HG03439 (cell line): ENCODE data around the gene MRPS22.

ENCODE experiments used
- ATAC-seq: cut with Tn5 transposase; IDR thresholded peaks from one replicate; pipeline ENCODE4 v1.9.1; 2021; ENCODE audit warnings: mild to moderate bottlenecking, moderate library complexity; ENCODE audit not compliant: unreplicated experiment

MRPS22 gene

DNA sequence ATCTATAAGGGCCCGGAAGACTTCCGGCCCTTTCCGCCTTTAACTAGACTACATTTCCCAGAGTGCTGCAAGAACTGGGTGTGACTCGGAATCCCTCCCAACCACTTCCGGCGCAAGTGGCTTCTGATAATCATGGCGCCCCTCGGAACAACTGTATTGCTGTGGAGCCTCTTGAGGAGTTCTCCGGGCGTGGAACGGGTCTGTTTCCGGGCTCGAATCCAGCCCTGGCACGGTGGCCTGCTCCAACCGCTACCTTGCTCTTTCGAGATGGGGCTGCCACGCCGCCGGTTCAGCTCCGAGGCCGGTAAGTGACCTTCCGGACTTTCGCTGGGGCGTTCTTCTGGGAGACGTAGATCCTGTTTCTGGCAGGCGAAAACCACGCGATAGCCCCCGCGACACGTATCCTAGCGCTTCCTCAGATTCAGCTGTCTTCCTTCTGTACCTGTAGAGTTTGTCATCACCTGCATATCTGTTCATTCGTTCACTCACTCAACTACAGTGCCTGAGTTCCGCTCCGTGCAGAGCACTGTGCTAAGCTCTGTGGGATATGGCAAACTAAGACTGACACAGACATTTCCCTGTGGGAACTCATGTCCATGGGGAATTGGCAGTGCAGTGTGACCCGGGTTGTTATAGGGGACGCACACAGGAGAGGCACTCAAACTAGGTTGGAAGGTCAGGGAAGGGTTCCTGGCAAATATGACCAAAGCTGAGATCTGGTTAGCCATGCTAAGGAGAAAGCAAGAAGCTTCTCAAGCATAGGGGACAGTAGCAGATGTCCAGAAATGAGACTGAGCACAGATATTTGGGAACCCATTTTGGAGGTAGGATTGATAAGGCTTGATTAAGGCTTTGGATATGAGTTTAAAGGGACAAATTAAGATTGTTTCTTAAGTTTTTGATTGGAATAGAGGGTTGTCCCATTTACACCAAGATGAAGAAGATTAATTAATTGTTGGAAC is at the start of gene MRPS22:
TSS of gene MRPS22 (plus strand) at position 126 of the 962 bp plus-strand sequence. CDS start at position 133, 7 bp downstream.
- ATAC-seq: peak; percentile 96

DNA sequence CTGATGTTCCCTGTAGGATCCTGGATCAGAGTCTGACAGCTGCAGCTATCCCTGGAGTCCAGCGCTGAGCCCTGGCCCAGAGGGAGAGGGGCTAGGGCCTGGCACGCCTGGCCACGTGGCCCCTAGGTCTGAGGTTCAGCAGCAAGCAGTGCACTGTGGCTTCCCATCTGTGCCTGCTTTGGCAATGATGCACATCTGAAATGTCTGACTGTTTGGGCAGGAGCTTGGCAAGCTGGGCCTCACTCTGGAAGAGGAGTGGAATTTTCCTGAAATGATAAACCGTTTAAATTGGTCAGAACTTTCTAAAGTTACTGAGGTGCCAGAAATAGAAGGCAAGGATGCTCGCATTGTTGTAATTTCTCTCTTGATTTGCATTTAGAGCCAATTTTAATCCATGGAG is 48.8 kb upstream of the MRPS22 start:
- no peak for ATAC-seq

DNA sequence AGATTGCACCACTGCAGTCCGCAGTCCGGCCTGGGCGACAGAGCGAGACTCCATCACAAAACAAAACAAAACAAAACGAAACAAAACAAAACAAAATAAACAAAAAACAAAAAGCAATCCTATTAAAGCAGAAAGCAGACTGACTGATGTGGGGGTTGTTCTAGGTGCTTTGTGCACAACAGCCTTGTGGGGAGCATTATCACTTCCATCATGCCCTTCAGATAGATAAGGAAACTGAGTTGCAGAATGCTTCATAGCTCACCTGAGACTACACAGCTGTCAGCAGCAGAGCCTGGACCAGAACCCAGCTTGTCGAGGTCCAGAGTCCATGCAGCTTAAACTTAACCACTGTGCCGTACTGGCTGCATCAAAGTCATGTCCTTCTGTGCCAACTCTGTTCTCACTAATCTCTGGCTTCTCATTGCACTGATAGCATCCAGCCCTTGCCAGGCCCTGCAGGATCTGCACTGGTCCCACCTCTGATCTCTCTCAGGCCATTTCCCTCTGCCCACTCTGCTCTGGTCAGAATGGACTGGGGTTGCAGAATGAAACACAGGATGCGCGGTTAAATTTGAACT is 47.6 kb upstream of the MRPS22 start:
- no peak for ATAC-seq

DNA sequence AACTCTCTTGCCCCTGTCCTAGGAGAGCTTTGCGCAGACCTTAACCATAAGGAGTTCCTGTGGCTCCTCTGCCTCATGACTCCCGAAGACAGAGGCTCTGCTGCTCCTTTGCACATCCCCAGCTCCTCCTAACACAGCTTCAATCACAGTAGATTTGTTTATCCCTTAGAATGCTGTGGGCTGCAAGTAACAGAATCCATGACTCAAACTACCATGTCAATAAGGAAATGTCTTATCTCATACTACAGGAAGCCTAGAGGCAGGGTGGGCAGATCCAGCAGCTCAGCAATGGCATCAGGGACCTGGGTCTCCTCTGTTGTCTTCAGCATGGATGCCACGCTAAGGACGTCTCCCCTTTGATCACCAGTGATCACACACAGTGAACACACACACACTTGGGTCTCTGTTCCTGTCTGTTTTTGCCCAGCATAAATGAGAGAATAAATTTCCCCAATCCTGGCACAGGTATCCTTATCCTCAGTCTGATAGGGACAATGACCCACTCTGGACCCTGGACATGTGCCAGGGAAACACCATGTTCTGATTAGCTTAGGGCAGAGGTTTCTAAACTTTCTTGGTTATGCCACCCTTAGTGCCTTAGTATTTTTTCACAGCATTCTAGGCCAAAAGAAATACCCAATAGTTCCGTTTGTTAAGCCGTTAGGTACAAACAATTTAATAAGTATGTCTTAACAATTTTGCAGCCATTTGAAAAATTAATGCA is 46.1 kb upstream of the MRPS22 start:
- ATAC-seq: no peak

DNA sequence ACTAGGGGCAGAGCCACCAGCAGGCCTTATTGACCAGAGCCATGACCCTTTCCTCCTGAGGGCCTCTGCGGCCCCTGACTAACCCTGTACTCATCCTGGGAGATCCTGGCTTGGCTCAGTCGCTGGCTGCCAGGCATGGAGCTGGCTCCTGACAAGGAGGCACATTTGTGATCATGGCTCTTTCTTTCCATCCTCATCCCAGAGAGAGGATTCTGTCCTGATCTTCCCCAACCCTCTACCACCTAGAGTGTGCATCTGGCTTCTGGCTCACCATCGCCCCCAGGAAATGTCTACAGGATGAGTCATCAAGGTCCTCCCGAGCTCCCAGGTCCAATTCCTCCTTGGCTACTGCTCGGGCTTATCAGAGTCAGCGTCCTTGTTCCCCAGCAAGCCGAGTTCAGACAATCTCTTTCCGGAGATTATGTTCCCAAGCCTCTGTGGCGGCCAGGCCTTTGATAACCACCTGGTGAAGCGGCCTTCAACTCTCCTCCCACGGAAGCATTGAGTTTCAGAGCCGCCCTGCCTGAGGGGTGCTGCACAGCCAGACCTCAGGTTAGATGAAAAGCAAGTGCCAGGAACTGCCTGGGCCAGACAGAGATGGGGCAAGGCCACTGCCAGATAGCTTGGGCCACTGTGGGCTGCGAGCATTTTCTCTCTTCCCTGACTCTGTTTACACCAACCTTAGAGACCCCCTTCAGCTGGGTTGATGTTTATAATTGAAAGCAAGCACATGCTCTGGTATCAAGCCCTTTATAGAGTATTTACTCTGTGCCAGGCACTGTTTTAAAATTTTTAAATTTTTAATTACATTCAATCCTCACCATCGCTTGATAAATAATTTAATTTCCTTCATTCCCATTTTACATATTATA is 44.3 kb upstream of the MRPS22 start:
- ATAC-seq: no peak

DNA sequence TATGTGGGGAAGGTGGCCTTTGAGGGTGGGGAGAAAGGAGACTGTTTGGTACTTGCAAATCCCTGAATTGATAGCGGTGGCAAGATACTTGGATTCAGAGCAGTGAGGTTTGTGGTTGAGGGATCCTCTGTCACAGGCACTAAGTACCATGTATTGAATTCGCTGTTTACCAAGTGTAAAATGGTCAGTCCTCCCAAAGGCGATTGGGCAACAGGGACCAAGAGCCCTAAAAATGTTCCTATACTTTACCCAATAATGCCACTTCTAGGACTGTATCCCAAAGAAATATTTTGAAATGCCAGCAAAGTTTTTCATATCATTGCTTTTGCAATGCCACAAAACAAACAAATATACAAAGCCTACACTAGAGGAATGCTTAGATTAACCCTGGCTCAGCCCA is 43.4 kb upstream of the MRPS22 start:
- ATAC-seq: no peak

DNA sequence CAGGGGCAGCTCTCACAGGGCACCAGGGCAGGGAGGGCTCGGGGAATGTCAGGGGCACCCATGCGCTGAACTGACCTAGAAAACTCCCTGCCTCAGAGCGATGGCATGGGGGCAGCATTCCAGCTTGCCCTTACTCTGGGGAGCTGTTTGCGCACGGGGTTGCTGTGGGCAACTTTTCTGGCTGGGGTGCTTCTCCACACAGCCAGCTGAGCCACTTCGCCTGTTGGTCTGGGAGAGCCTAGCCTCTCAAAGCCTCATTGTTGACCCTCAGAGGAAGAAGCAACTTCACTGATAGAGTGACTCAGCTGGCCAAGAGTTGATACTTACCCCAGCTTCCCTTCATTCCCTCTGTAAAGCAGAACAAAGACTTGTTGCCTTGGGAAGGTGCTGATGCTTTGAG is 42.6 kb upstream of the MRPS22 start:
- no peak for ATAC-seq

DNA sequence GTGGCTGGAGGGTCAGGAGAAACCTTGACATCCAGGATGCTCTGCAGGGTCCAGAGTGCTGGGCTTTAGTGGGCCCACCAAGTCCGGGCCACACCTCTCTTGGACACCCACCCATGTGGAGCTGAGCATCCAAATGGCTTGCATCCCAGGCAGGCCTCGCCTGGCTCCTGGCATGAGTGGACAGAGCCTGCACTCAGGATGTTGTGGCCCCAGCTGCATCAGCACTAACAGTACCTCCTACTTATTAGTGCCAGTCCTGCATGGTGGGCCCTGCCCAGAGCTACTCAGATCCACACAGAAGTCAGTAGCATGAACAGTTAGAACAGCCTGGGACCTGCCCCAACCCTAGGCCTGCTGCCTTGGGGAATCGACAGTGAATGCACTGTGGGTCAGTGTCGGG is 42.2 kb upstream of the MRPS22 start:
- no peak for ATAC-seq

DNA sequence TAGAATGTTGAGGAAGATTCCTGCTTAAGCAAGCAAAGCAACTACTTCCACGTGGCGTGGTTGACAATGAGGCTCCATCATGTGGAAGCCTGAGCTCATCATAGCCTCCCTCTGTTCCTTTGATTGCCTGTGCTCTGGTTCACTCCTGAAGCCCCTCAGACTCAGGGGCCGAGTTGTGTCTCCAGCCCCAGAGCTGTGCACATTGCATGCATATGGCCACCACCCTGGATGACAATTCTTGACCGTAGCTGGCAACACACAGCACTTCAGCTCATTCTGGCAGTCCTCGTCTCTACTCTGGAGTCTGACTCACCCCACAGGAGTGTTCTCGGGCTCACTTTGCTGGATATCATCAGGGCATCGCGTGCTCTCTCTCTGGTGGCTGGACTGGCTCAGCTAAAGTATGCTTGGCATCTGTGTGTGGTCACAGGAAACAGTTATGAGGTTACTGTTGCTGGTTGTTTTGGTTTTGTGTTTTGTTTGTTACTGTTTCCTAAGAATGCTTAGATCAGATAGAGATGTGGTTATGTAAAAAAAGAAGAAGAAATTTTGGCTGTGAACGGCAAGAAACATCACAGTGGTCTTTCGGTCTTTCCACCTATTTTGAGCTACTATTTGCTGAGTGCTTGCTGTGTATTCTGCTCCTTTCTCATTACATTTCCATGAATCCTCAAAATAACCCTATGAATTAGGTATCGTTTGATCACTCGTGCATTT is 41.6 kb upstream of the MRPS22 start:
- no peak for ATAC-seq

DNA sequence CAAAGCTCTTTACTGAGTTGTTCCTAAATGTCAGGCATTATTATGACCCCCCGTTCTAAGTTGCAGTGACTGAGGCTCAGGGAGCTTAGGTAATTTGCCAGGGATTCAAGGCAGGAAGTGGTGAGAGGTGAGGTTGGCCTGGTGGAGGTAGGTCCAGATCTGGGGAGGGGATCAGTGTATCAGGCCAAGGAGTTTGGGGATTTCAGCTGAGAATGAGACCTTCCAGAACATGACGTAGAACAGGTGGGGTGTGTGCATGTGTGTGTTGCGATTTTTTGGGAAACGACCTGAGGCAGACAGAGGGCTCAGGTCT is 41.1 kb upstream of the MRPS22 start:
- no peak for ATAC-seq

DNA sequence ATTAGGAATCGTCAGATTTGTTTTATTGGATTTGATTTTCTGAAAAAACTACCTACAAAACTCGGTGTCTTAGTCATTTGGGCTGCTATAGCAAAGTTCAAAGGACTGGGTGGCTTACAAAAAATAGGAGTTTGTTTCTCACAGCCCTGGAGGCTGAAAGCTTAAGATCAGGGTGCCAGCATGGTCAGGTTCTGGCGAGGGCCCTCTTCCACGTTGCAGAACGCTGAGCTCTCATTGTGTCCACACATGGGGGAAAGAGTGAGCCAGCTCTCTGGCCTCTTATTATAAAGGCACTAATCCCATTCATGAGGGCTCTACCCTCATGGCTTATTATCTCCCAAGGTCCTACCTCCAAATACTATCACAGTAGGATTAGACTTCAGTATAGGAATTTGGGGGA is 40.6 kb upstream of the MRPS22 start:
- no peak for ATAC-seq

DNA sequence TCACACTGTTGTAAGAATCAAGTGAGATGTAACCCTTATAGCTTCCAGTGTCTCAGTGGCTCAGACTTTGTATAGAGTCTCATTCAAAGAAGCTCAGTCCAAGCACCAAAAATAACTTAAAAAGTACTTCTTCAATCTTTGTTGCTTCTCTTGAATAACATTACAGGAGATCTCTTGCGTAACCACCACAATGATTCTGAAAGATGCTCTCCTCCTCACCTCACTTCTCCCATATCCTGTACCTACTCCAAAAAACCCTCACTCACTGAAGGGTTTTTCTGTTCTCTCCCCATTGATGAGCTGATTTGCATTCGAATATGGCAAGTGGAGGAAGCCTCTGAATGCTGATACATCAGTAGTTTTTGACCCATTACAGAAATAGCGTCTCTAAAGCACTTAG is 39.4 kb upstream of the MRPS22 start:
- ATAC-seq: no peak

DNA sequence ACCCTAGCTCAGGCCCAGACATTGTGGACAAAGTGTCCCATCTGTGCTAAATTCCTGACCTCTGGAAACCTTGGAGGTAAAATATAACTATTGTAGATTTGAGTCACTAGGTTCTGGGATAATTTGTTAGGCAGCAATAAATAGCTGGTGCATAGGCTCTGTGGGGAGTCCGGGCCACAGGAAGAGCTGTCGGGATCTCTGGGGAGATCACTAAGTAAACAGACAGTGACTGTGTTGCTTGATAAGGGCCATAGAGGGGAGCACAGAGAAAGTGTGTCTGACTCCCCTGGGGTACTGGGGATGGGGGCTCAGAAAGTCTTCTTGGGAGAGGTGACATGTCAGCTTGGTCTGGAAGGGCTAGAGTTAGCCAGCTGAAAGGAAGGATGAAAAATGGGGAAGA is 37.7 kb upstream of the MRPS22 start:
- no peak for ATAC-seq

DNA sequence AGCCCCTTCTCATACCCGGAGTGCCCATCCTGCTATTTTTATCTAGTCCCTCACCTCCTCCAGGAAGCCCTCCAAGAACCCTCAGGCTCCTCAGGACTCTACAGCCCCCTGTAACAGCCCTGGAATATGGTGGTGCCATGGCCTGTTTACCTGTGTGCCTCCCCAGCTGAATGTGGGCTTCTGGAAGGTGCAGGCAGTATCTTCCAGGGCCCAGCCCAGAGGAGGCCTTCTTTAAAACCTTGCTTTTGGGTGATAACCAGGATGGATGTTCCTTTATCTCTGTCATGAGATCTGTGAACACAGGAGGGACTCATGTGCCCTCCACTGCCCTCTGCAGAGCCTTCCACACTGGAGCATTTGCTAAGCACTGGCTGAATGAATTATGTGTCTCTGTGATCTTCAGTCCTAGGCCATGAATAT is 36.7 kb upstream of the MRPS22 start:
- ATAC-seq: no peak

DNA sequence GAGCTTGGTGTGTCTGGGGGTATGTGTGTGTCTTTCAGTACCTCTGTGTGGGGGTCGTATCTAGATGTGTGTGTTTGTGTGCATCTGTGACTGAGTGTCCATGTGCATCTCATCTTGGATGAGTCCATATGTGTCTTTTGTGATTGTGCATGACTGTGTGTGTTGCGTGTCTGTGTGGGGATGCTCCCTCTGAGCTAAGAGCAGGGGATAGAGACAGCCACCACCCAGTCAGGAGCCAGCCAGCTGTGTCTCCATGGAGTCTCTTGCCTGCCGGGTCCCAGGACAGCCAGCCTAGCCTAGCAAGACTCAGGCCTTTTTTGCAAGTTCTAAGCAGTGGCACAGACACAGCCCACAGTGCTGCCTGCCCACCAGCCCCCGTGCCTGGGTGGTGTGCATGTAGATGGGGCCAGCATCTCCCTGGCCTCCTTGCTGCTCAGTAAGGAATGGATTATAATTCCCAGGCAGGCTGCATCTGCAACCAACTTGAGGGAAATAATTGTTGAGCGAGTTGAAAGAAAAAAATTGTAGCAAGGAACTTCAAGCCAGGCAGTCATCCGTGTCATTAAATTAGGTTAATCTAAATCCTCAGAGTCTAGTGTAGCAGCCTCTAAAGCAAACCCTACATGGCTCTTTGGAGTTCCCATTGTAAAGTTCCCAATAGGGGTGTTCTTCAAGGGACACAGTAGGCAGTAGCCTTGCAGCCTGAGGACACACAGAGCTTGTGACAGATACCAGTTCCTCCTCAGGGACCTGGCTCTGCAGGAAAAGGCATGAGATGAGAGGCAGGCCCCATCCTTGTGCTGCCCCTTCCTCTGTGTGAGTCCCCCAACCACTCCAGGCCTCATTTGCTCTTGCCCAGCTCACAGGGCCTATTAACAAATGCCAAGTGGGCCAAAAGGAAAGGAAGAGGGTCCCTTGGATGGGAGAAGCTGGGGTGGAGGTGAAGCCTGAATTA is 35.9 kb upstream of the MRPS22 start:
- ATAC-seq: no peak

DNA sequence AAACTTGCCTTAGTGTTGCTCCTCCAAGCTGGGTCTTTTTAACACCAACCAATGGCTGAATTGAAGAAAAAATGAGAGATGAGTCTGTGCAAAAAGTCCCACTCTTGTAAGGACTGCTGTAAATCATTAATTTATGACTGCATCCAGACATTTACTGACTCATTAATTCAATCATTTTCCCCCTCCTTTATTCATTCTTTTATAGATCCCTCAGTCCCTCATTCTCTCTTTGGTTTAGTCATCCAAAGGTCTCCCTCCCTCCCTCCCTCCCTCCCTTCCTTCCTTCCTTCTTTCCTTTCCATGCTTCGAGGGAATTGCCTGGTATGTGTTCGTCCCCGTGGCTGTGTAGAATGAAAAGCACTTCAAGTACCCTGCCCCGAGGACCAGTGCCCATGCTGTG is 35.3 kb upstream of the MRPS22 start:
- no peak for ATAC-seq

DNA sequence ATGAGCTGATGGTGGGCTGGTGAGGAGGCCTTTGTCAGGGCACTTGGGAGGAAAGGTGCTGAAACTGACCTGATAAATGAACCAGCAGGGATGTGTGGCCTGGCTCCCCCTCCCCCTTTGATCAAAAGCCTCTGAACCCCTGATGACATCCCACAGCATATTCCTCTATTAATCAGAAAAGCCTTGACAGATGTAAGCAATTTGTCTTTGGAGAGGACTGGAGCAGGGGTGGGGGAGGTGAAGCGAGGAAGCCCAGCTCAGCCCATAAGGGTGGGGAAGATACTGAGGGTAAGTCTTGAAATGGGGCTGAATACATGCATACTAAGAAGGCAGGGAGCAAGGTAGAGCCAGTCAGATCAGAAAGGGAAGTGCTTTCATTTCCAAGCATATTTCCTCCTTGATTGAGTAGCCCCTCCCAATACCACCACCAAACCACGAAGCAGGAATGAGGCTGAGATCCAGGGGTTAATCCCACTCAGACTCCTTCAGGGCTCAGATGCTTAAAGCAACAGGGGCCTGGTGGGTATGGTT is 34.7 kb upstream of the MRPS22 start:
- no peak for ATAC-seq

DNA sequence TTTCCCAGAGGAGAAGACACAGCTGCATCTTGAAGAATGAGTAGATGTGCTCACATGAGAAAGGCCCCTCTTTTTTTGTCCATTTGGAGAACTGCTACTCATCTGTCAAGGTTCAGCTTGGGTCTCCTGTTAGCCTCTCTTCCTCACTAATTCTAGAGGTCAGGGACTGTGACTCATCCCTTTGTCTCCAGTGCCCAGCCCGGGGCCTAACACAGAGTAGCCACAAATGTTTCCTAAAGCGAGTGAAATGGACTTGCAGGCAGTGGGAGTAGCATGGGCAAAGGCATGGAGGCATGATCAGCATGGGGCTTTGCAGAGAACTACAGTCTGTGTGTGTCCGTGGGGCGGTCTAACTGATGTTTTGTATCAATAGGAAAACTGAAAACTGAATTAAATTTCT is 33.9 kb upstream of the MRPS22 start:
- no peak for ATAC-seq

DNA sequence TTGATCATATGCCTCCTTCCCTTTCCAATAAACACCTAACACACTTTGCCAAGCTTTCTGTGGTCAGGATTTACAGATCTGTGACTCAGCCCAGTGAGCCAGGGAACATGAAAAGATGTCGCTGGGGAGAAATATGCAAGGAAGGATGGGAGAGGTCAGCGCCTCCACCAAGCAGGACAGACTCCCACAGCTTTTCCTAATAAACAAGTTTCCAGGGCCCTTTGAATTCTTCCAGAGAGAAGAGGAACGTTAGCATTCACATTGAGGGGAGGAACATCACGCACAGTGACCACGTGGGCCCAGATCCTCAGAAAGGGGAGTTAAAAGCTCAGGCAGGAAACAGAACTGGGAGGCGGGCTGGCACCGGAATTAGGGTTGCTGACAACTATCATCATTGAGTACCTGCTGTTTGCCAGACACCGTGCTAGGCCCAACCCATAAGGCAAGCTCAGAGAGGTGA is 33.3 kb upstream of the MRPS22 start:
- no peak for ATAC-seq
